Skeletal muscle satellite cell (primary cell): Measurements from ENCODE around the gene KCTD20. TPM values are rescaled to one million over a fixed set of nuclear protein-coding genes. Genes with fewer than 3 reads are reported as not detected.
"Not testable (repeated sequence)": the region's sequence is repeated elsewhere in the genome, so short reads cannot be mapped to it uniquely, and the experiment has no call there.

Source experiments
- H3K27me3 ChIP-seq: 2 replicates; pipeline ENCODE4 v1.7.0; 2013; ENCODE audit warnings: low read length; ENCODE audit not compliant: control insufficient read depth, insufficient read depth
- H3K36me3 ChIP-seq: 2 replicates; pipeline ENCODE4 v1.7.0; 2013; ENCODE audit warnings: mild to moderate bottlenecking, control low read depth, low read length; ENCODE audit not compliant: insufficient read depth
- H3K4me1 ChIP-seq: 2 replicates; pipeline ENCODE4 v1.7.0; 2013; ENCODE audit warnings: low read length; ENCODE audit not compliant: control insufficient read depth, insufficient read depth
- H3K4me2 ChIP-seq: 2 replicates; pipeline ENCODE4 v1.7.0; 2013; ENCODE audit warnings: mild to moderate bottlenecking, low read length
- H3K4me3 ChIP-seq: 2 replicates; pipeline ENCODE4 v1.7.0; 2013; ENCODE audit warnings: low read length
- H3K9ac ChIP-seq: 2 replicates; pipeline ENCODE4 v1.7.0; 2013; ENCODE audit warnings: mild to moderate bottlenecking, low read depth, low read length, moderate library complexity
- H3K9me3 ChIP-seq: replicated peaks from 2 replicates; pipeline ENCODE4 v1.7.0; 2013; ENCODE audit warnings: mild to moderate bottlenecking, control low read depth, low read length
- total RNA-seq: library from RNA; depleted of rRNA; stranded (reverse); fragments of >200 nt; gene quantifications from 2 replicates; pipeline ENCODE4 v1.2.3, GENCODE V29; 2012; rRNA removed

KCTD20 gene
- 33.7 and 46.3 TPM in 2 replicates for total RNA-seq

DNA sequence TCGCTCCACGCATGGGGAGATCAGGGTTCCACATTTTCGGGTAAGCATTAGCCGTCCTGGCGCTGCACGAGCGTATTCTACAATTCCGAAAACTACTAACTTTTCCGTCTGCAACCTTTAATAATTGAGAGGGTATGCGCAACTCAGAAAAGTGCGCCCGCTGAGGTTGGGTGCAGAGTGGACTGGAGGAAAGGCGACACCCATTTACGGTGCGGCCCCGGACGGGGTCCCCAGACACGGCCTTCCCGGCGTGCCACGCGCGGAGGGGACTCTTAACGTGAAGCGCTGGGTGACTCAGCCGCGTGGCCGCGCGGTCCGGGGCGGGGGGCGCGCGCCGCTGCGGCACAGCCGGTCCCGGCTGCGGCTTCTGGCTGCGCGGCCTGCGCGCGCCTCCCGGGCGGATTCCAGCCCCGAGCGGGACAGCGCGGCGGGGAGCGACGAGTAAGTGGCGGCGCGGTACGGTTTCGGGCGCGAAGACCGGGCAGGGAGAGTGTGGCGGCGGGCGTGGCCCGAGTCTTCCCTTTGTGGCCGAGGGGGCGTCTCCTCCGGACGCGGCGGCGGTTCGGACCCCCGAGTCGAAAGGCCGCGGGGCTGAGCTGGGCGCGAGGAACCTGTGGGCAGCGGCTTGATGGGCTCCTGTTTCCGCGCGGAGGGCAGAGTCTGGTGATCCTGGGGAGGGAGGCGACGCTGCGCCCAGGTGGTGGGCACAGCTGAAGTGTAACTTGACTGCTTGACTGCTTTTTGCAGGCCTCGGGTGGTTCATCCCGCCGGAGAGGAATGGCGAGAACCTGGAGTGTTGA lies at the start of gene KCTD20, which contains the start of gene PXT1:
TSS of gene KCTD20 (plus strand) at position 330 of the 800 bp plus-strand sequence. CDS start 27,098 bp downstream, outside the sequence.
TSS of gene PXT1 (minus strand) at position 184 of the 800 bp plus-strand sequence. CDS start 16,772 bp downstream, outside the sequence.
- no peaks in the 10 kb centered on the region for H3K27me3 ChIP-seq
- H3K9ac ChIP-seq, result peak within 1 kb of the TSS; percentile 99
- peak within 1 kb of the TSS; percentile 95 for H3K4me3 ChIP-seq
- H3K9me3 ChIP-seq, result no peaks in the 10 kb centered on the region
- H3K4me1 ChIP-seq, result peaks cover 37% of the 10 kb centered on the region
- H3K36me3 ChIP-seq, result no peaks in the 10 kb centered on the region
- peak within 1 kb of the TSS; percentile 99 for H3K4me2 ChIP-seq

DNA sequence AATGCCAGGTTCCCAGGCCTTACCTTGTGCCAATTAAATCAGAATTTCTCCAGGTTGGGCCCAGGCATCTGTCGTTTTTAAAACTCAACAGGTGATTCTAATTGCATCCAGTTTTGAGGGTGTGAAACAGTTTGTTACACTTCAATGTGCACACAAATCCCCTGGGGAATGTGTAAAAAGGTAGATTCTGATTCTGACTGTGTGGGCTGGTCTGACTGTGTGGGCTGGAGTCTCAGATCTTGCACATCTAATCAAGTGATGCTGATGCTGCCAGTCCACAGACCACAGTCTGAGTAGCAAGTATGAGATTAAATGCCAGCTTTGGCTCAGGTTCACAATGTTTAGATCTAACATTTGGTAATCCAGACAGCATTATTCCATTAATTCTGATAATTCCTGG lies 42.8 kb upstream of the KCTD20 start:
- no peak overlapping the region for H3K4me3 ChIP-seq
- H3K9ac ChIP-seq, result no peak overlapping the region
- H3K4me1 ChIP-seq, result no peaks in the 10 kb centered on the region
- H3K9me3 ChIP-seq, result no peaks in the 10 kb centered on the region
- H3K36me3 ChIP-seq, result no peaks in the 10 kb centered on the region
- H3K27me3 ChIP-seq, result peaks cover 50% of the 10 kb centered on the region
- no peak overlapping the region for H3K4me2 ChIP-seq

DNA sequence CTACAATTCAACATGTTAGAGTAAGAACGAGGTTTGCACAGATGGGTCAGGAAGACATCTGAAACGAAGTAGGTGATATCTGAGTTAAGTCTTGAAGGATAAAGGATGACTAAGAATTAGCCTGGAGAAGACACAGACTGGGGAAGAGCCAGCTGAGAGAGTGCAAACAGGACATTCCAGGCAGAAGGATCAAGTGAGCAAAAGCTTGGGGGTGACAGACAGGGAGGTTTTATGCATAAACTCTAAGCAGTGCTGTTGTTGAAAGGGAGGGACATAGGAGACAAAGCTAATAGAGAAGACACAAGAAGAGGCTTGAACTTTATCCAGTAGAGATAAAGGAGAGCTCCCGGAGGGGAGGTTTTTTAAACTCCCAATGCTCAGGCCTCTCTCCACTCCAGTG lies 40.3 kb upstream of the KCTD20 start:
- Histone ChIP-seq H3K9ac (no peak overlapping the region), H3K4me1 (no peaks in the 10 kb centered on the region), H3K9me3 (no peaks in the 10 kb centered on the region), H3K4me3 (no peak overlapping the region), H3K36me3 (no peaks in the 10 kb centered on the region), H3K27me3 (peaks cover 40% of the 10 kb centered on the region), H3K4me2 (no peak overlapping the region)

DNA sequence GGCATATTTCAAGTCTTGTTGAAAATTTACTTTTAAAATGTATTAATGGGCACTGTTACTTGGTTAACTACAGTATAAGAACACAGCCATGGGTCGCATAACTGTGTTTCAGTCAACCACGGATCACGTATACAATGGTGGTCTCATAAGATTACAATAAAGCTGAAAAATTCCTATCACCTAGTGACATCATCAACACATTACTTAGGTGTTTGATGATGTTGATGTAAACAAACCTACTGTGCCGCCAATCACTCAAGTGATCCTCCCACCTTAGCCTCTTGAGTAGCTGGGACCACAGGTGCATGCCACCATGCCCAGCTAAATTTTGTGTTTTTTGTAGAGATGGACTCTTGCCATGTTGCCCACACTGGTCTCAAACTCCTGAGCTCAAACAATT lies 38.6 kb upstream of the KCTD20 start:
- Histone ChIP-seq H3K4me3 (no peak overlapping the region), H3K9me3 (no peaks in the 10 kb centered on the region), H3K4me1 (no peaks in the 10 kb centered on the region), H3K27me3 (peaks cover 41% of the 10 kb centered on the region), H3K36me3 (no peaks in the 10 kb centered on the region), H3K9ac (no peak overlapping the region), H3K4me2 (no peak overlapping the region)

DNA sequence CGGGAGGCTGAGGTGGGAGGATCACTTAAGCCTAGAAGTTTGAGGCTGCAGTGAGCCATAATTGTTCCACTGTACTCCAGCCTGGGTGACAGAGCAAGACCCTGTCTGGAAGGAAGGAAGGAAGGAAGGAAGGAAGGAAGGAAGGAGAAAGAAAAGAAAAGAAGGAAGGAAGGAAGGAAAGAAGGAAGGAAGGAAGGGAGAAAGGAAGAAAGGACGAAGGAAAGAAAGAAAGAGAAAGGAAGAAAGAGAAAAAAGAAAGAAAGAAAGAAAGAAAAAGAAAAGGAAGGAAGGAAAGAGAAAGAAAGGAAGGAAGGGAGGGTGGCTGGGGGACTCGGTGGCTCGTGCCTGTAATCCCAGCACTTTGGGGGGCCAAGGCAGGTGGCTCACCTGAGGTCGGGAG lies 33.1 kb upstream of the KCTD20 start:
- H3K27me3 ChIP-seq, result peaks cover 30% of the 10 kb centered on the region
- H3K9ac ChIP-seq, H3K4me1 ChIP-seq, H3K9me3 ChIP-seq, H3K36me3 ChIP-seq, H3K4me2 ChIP-seq, H3K4me3 ChIP-seq: not testable (repeated sequence)

DNA sequence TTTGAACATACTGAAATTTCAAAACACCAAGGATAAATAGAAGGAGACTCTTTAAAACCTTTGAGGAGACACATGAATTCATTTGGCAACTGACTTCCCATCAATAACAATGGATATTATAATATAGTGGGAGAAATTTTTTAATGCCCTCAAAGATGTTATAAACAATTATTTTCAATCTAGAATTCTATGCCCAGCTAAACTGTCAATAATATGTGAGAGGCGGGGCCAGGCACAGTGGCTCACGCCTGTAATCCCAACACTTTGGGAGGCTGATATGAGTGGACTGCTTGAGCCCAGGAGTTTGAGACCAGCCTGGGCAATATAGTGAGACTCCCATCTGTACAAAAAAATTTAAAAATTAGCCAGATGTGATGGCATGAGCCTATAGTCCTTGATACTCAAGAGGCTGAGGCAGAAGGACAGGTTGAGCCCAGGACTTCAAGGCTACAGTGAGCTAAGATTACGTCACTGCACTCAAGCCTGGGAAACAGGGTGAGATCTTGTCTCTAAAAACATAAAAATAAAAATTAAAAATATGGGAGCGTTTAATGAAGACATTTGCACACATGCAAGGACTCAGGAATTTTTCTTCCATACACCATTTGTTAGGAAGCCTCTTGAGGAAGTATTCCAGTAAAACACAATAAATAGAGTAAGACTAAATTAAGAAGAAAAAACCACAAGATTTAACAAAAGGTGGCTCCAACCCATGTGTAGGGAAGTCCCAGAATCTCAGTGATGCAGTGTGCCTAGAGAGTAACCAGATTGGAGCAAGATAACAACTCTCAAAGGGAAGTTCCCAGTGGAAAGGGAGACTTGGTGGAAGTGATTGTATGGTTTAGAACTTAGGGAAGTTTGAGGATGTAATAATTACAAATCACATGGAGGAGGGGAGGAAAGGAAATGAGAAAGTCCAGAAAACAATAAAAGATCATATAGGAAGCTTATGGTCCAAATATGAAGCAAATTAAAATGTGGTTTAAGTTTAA lies 29.0 kb upstream of the KCTD20 start:
- H3K4me3 ChIP-seq, result no peak overlapping the region
- no peak overlapping the region for H3K9ac ChIP-seq
- H3K4me2 ChIP-seq, result no peak overlapping the region
- H3K27me3 ChIP-seq, result peaks cover 14% of the 10 kb centered on the region
- no peaks in the 10 kb centered on the region for H3K4me1 ChIP-seq
- no peaks in the 10 kb centered on the region for H3K9me3 ChIP-seq
- H3K36me3 ChIP-seq, result no peaks in the 10 kb centered on the region

DNA sequence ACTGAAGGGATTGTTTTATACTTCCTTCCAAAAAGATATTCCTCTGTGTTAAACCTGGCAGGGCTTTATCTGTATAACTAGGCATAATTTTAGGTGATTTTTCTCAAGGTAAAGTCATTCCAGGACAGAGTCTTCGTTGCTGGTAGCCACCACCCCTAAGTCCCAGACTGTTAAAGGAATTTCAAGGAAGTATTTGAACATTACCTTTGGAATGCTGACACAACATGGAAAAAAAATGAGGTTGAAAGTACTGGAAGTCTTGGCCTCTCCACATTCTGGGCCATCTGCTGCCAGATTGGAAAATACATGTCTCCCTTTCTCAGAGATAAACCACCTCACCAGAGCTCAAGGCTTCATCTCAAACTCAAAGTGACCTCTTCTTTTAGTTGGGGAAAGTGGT lies 28.3 kb upstream of the KCTD20 start:
- H3K4me2 ChIP-seq, result no peak overlapping the region
- no peak overlapping the region for H3K4me3 ChIP-seq
- H3K36me3 ChIP-seq, result no peaks in the 10 kb centered on the region
- H3K9ac ChIP-seq, result no peak overlapping the region
- H3K4me1 ChIP-seq, result no peaks in the 10 kb centered on the region
- H3K9me3 ChIP-seq, result no peaks in the 10 kb centered on the region
- peaks cover 7% of the 10 kb centered on the region for H3K27me3 ChIP-seq

DNA sequence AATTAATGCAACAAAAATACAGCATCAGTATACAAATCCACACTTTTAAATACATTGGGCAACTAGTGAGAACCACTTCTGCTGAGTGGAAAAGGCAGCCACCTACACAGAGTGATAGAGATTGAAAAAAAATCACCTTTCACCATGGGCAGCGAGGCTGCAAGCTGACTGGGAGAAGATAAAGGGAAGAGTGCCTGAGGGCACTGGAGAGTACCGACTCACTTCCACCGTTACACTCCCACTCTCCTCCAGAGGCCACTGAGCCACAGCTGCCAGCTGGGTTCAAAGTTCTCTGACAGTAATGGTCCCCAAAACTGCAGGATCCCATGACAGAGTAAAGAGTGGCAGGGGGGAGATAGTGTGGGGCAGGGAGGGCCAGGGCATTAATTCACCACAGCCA lies 24.2 kb upstream of the KCTD20 start:
- H3K4me3 ChIP-seq, result no peak overlapping the region
- no peak overlapping the region for H3K4me2 ChIP-seq
- H3K4me1 ChIP-seq, result peaks cover 6% of the 10 kb centered on the region
- no peaks in the 10 kb centered on the region for H3K27me3 ChIP-seq
- H3K36me3 ChIP-seq, result no peaks in the 10 kb centered on the region
- H3K9me3 ChIP-seq, result no peaks in the 10 kb centered on the region
- no peak overlapping the region for H3K9ac ChIP-seq

DNA sequence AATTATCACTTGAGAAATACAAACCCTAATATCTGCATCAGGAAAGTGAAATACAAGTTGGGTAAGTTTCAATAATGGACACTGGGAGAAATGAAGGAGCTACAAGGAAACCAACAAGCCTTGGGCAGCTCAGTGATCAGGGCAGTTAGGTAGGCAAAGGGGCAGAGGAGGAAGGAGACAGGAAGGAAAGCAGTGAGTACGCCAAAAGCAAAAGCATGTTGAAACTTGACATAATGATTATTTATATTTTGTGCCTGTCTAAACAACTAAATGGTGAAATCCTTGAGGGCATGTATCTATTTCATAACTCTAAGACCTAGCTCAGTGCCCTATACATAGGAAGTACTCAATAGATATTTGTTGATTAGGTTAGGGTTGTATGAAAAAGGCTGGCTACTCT lies 23.5 kb upstream of the KCTD20 start:
- Histone ChIP-seq H3K4me2 (no peak overlapping the region), H3K4me3 (no peak overlapping the region), H3K9me3 (no peaks in the 10 kb centered on the region), H3K4me1 (peaks cover 10% of the 10 kb centered on the region), H3K9ac (no peak overlapping the region), H3K36me3 (no peaks in the 10 kb centered on the region), H3K27me3 (no peaks in the 10 kb centered on the region)

DNA sequence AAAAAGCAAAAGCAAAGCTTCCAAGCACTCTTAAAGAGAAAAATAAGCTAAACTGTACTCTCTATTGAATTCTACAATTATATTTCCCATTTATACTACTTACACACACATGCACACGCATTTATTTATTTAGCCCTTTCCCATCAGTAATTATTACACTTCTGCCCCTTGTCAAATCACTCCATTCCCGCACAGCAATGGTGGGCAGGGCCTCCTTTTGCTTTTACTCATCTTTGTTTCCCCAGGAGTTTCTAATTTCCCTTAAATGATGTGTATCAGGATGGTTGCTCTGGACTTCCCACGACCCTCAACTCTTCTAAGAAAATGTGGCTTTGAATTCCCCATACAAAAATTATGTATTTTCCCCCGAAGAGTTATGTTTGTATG lies 20.1 kb upstream of the KCTD20 start:
- Histone ChIP-seq H3K4me2 (peak overlapping the region; percentile 90), H3K9me3 (no peaks in the 10 kb centered on the region), H3K9ac (peak overlapping the region; percentile 79), H3K36me3 (no peaks in the 10 kb centered on the region), H3K27me3 (no peaks in the 10 kb centered on the region), H3K4me1 (peaks cover 10% of the 10 kb centered on the region), H3K4me3 (peak overlapping the region; percentile 76)

DNA sequence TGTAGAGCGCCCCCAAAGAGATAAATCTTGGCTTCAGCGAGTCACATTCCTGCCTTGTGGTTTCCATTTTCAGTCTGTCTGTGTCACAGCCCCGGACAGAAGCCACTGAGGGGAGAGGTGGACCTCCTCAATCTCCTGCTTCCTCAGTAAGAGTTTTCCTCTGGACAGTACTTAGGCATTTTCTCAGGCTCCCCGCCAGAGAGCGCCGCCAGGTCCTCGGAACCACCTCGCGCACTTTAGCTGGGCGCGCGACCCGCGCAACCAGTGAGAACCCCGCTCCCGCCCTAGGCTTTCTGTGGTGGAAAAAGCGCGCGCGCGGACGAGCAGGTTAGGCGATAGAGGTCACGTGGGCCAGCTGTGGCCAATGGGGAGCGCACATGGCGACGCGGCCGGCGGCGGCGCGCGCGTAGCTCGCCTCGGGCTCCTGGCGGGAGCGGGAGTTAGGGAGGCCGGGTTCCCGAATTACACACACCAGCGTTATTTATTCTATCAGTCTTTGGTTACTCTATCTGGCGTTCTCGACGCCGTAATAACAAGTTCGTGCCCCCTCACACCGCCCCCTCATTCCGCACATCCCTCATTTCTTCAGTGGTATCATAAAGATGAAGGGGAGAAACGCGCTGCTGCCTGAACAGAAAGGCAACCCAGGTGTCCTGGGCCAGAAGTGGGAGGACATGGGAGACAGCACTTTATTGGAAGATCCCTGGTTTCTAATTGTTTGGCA lies 19.5 kb upstream of the KCTD20 start:
- H3K4me3 ChIP-seq, result peak overlapping the region; percentile 76
- peak overlapping the region; percentile 81 for H3K9ac ChIP-seq
- H3K4me2 ChIP-seq, result peak overlapping the region; percentile 90
- no peaks in the 10 kb centered on the region for H3K27me3 ChIP-seq
- peaks cover 10% of the 10 kb centered on the region for H3K4me1 ChIP-seq
- H3K9me3 ChIP-seq, result no peaks in the 10 kb centered on the region
- no peaks in the 10 kb centered on the region for H3K36me3 ChIP-seq
